Activated gamma-delta T cell (primary cell): ENCODE results near the gene DDX4.
"Not testable (repeated sequence)": the region's sequence is repeated elsewhere in the genome, so short reads cannot be mapped to it uniquely, and the experiment has no call there.

Experiments
- DNase-seq: peaks from one replicate; lab custom pipeline; 2025; lab: John Stamatoyannopoulos, UW

DDX4 gene

GRCh38 chr5:55724281-55724680, 13.6 kb upstream of the DDX4 start:
- DNase-seq, result no peak

- DNase-seq, result no peak
These were observed 6.0 kb upstream of the DDX4 start for GRCh38 chr5:55731848-55732247.

- no peak for DNase-seq
These were observed 5.3 kb upstream of the DDX4 start for GRCh38 chr5:55732585-55732984.

GRCh38 chr5:55734658-55735057, 3.2 kb upstream of the DDX4 start:
- DNase-seq, result no peak

- DNase-seq, result no peak
These were observed 4.9 kb downstream of the DDX4 start for GRCh38 chr5:55742778-55743177.

GRCh38 chr5:55747778-55748318, 10.0 kb downstream of the DDX4 start:
- no peak for DNase-seq

- no peak for DNase-seq
These were observed 11.5 kb downstream of the DDX4 start for GRCh38 chr5:55749387-55749786.

- DNase-seq, result no peak
These were observed 12.2 kb downstream of the DDX4 start for GRCh38 chr5:55750063-55750462.

DNA sequence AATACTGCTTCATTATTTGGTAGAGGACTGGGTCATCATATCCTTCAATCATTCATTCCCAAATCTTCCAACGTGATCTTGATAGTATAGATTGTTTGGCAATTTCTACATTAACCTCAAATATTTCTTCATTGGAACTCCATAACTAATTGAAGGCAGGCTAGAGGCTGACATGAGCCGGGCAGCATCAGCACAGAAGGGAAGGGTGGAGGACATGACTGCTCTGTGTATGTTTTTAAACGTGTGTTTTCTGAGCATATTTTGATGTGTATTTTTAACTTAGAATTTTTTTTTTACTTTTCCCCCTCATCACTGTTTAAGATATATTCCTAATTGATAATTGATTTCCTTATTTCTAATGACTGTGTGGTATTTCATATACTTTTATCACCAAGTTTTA, 12.6 kb downstream of the DDX4 start:
- DNase-seq, result no peak

DNA sequence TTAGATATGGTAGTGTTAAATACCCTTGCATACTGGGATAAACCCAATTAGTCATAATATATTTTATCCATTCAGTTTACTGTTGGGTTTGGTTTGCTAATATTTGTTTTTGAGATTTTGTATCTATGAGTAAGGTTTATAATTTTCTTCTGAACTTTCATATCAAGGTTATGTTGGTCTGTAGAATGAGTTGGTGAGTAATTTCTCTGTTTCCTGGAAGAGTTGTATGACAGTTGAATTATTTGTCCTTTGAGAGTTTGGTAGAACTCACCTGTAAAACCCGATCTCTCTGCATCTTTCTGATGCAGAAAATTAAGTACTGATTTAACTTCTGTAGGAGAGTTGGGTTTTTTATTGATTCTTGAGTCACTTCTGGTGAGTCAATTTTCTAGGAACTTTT, 20.4 kb downstream of the DDX4 start:
- no peak for DNase-seq

- DNase-seq, result no peak
These were observed 20.9 kb downstream of the DDX4 start for GRCh38 chr5:55758714-55759113.

DNA sequence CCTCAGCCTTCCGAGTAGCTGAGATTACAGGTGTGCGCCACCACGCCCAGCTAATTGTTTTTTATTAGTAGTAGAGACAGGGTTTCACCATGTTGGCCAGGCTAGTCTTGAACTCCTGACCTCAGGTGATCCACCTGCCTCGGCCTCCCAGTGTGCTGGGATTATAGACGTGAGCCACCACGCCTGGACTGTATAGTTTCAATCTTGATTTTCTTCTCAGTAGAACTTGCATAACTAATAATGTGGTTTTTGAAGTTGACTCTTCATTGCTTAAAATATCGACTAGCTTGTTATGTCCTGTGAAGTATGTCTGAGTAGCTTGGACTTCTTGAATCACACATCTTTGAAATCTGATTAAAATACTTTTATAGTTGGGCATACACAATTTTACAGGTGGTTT, 23.9 kb downstream of the DDX4 start:
- not testable (repeated sequence) for DNase-seq

DNA sequence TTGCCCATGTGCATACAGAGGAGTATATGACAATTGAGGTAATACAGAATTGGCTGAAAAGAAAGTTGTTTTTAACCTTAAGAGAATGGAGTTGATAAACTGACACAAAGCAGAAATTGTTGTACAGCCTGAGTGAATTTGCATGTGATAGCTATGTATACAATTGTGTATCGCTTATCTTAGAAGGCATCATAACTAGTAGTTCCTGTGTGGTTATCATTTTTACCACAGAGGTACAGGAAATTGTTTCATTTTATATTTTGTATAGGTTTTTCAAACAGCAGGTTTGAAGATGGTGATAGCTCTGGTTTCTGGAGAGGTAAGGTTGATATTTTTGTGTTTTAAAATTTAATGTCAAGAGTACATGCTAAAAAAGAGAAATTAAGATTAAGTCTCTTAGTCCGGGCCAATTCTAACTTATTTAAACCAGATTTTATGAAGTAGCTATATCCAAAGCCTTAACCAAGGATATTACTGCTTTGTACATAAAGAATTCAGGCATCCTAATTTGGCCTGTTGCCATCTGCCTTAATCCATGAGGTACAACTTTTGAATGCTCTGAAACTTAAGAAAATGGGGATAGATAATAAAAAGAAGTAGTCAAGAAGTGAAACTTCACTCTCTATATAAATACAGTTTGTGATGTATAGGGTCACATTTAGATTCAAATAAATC, 26.0 kb downstream of the DDX4 start:
- no peak for DNase-seq

- no peak for DNase-seq
These were observed 30.4 kb downstream of the DDX4 start for GRCh38 chr5:55768279-55768678.

DNA sequence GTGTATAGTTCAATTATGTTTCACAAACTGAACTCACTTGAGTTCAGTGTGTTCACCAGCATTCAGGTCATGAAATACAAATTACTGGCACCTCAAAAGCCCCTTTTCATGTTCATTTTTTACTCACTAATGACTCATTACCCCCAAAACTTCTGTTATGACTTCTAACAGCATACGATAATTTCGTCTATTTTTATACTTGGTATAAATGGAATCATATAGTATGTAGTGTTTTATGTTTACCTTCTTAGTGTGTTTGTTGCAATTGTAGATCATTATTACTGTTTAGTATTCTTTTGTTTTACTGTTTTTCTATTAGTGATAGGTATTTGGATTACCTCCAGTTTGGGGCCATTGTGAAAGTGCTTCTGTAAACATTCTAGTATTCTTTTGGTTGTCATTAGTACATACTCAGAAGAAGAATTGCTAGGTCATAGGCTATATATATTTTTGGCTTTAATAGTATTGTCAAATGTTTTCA, 33.4 kb downstream of the DDX4 start:
- DNase-seq, result no peak

DNA sequence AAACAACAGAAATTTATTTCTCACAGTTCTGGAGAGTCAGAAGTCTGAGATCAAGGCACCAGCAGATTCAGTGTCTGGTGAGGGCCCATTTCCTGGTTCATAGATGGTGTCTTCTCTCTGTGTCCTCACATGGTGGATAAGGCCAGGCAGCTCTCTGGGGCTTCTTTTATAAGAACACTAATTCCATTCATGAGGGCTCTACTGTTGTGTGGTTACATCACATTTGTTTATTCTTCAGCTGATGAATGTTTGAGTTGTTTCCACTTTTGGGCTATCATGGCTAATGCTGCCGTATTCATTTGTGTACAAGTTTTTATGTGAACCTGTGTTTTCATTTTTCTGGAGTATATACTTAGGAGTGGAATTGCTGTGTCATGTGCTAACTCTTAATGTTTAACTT, 35.2 kb downstream of the DDX4 start:
- DNase-seq, result no peak

GRCh38 chr5:55777332-55777731, 39.5 kb downstream of the DDX4 start:
- no peak for DNase-seq

DNA sequence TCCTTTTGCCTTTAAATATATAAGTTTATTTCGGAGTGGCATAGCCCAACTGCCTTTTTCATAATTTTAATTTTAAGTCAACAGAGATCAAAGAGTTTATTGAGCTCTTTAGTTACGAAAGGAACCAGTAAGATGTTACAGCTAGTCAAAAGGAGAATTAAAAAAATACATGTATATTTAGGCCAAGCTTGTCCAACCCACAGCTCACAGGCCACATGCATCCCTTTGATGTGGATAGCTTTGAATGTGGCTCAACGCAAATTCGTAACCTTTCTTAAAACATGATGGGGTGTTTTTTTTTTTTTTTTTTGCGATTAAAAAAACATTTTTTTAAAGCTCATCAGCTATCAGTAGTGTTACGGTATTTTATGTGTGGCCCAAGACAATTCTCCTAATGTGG, 63.1 kb downstream of the DDX4 start:
- DNase-seq, result no peak

- not testable (repeated sequence) for DNase-seq
These were observed 71.0 kb downstream of the DDX4 start for GRCh38 chr5:55808814-55809213.

- not testable (repeated sequence) for DNase-seq
These were observed 78.1 kb downstream of the DDX4 start for GRCh38 chr5:55815939-55816338.

DNA sequence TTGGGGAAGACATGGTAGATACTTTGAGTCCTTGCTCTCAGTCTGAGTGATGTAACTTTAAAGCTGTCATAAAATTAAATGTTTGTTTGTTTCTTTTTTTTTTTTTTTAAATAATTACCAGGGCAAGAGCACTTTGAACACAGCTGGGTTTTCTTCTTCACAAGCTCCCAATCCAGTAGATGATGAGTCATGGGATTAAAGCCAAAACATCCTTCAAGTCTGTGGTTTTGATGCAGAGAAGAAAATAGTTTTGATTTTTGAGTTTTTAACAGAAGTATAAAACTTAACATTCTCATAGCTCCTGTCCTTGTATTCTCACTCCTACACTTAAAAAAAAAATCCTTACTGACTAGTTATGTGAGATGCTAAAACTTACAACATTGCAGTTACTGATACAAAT, 78.5 kb downstream of the DDX4 start:
- no peak for DNase-seq

DNA sequence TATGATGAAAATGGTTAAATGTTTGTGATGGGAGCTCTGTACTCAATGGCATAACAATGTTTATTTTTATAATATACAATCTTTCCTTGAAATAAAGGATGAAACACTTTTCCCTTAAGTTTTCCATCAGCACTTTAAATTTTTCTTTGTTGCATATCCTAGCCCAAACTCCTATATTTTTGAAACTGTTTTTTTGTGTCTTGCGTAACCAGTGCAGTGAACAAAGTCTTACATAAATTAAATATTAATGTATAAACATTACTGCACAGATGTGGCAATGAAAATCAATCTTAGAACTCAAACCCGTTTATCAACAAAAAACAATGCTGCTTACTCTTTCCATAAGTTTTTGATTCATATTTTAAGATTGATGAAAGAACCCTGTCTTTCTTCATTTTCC, 79.2 kb downstream of the DDX4 start:
- DNase-seq, result no peak

DNA sequence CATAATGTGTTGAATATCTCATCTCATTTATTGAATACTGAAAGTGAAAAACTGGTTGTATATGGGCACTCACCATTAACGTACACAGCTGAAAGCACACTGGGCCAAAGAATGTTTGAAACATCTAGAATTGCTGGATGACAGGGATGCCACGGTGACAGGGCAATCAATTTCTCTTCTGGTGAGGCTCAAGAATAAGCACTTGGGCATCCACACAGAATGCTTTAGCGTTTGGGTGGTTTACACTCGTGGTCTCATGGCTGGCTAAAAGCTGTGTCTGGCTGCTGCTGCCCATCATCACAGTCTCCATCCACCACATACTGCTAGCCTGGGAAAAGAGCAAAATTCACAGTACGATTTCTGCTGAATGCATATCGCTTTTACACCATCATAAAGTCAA, 82.6 kb downstream of the DDX4 start:
- no peak for DNase-seq
